K562 (cell line): Measurements from ENCODE around the gene METTL25B. TPM values are rescaled to one million over a fixed set of nuclear protein-coding genes. Genes with fewer than 3 reads are reported as not detected.
A peak's percentile ranks its signal among the peaks of the same experiment; 100 is the strongest.

Experiments used
- ARID1B ChIP-seq: fragments of 450-650 bp; IDR thresholded peaks from 2 replicates; pipeline ENCODE4 v1.6.1; 2016; ENCODE audit warnings: antibody characterized with exemption, mild to moderate bottlenecking, inconsistent platforms
- CHD7 ChIP-seq: fragments of 200-600 bp; sonication (generic); IDR thresholded peaks from one replicate; pipeline ENCODE4 v1.6.1; 2012; ENCODE audit warnings: mild to moderate bottlenecking, low read depth, low read length, inconsistent platforms
- DPF2 ChIP-seq: fragments of 450-650 bp; IDR thresholded peaks from 2 replicates; pipeline ENCODE4 v1.6.1; 2016
- NFE2 ChIP-seq: IDR thresholded peaks from 2 replicates; pipeline ENCODE4 v1.6.1; 2014; ENCODE audit warnings: antibody characterized with exemption, low read depth
- PTTG1 ChIP-seq: fragments of 450-650 bp; IDR thresholded peaks from 2 replicates; pipeline ENCODE4 v1.6.1; 2016; ENCODE audit warnings: low read depth, mild to moderate bottlenecking, missing genetic modification characterization, missing compliant biosample characterization
- RBM14 ChIP-seq: fragments of 200-400 bp; formaldehyde crosslinking; IDR thresholded peaks from 2 replicates; pipeline ENCODE4 v1.6.1; 2018; ENCODE audit warnings: low read depth, mild to moderate bottlenecking, low read length, moderate library complexity, borderline replicate concordance; ENCODE audit not compliant: insufficient read depth
- RFX1 ChIP-seq: fragments of 450-650 bp; IDR thresholded peaks from 2 replicates; pipeline ENCODE4 v1.6.1; 2016; ENCODE audit warnings: mild to moderate bottlenecking, moderate library complexity
- SUPT5H ChIP-seq: fragments of 450-650 bp; IDR thresholded peaks from 2 replicates; pipeline ENCODE4 v1.6.1; 2016
- TOE1 ChIP-seq, 2 experiments: fragments of 450-650 bp in 1 of 2; sonication (generic) in 1 of 2; formaldehyde crosslinking in 1 of 2; IDR thresholded peaks; 2 replicates each; pipeline versions ENCODE4 v1.7.1 to v1.8.0; 2016 to 2022; ENCODE audit warnings: borderline replicate concordance in 2 of 2, mild to moderate bottlenecking in 2 of 2, antibody characterized with exemption in 1 of 2, inconsistent platforms in 1 of 2, low read depth in 1 of 2, missing genetic modification reagents in 1 of 2, moderate library complexity in 1 of 2
- ZKSCAN1 ChIP-seq: fragments of 150-350 bp; IDR thresholded peaks from 2 replicates; pipeline ENCODE4 v1.6.1; 2016; ENCODE audit warnings: low read depth, low read length
- ZNF316 ChIP-seq: fragments of 450-650 bp; IDR thresholded peaks from 2 replicates; pipeline ENCODE4 v1.6.1; 2016
- ZNF436 ChIP-seq: fragments of 250-450, 450-650 bp; sonication (Bioruptor Pico); formaldehyde crosslinking; IDR thresholded peaks from 2 replicates; pipeline ENCODE4 v1.7.0; 2020; ENCODE audit warnings: mild to moderate bottlenecking
- polyA plus RNA-seq, 8 experiments: library from polyadenylated mRNA; depleted of rRNA in 4 of 8; stranded (reverse) in 5 of 8; unstranded in 3 of 8; fragments of >200 nt; fragmentation: Nextera tagmentation in 2 of 8; fragmentation: Illumina TruSeq in 1 of 8; extraction: Ambion mirVana in 2 of 8; extraction: Trizol in 1 of 8; gene quantifications; 2 replicates each; pipeline versions ENCODE4 v1.2.1 to v1.2.3, GENCODE V29; 2011 to 2014; ENCODE audit warnings: inconsistent platforms in 1 of 8, missing spikeins in 1 of 8
- total RNA-seq, 7 experiments: library from RNA; depleted of rRNA in 6 of 7; stranded (reverse); fragments of >200 nt in 6 of 7; fragmentation: Illumina TruSeq in 2 of 7; extraction: Trizol in 2 of 7; gene quantifications; 2 replicates each; pipeline versions ENCODE4 v1.2.1 to v1.2.3, GENCODE V29; 2011 to 2021; ENCODE audit warnings: low replicate concordance in 1 of 7
- TF ChIP-seq, protein P1 (sequence below): fragments of 450-650 bp; formaldehyde crosslinking; IDR thresholded peaks from 2 replicates; pipeline ENCODE4 v1.4.0; 2020; ENCODE audit warnings: mild to moderate bottlenecking, moderate library complexity
- TF ChIP-seq, protein P2 (sequence below): fragments of 450-650 bp; IDR thresholded peaks from 2 replicates; pipeline ENCODE4 v1.6.1; 2016; ENCODE audit warnings: low read depth, mild to moderate bottlenecking, moderate library complexity

The METTL25B gene
- total and polyA plus RNA-seq, 9 of the 15 experiments (the other 6 are each of a cell fraction or from before 2014, with no cell fraction given), result 7.7 to 48.3 (median 33.1) TPM

DNA sequence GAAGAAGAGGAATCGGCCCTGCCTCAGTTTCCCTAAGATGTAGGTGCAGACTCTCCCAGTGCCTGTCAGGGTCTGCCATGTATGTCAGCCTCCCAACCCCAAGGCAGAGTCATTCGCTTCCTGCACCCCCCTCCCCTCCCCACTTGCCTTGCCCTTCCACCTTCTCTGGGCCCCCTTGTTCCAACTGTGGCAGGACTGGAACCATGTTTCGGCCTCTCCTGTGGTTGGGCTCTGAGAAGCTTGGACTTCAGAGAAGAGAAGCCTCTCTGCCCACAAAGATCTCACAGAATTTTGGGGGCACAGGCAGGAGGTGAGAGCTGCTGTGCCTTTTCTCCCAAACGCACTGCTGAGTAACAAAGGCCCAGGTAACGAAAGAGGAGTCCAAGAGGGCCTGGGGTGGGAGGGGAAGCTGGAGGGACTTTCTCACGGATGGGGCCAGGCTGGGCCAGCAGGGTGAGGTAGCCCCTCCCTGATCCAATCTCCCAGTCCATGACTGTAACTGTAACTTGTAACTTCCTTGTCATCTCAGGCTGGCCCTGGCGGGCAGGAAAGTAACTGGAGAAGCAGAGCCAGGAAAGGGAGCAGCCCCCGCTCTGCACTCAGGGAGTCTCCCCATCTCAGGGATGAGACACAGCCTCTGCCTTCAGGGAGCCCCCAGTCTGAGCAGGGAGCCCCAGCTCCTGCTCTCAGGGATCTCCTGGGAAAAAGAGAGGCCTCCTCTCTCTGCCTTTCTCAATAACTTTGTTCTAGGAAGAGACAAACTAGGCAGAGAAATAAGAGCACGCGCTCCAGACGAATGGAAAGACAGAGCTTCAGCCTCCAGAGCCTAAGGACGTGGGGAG is 34.2 kb upstream of the METTL25B start (continued):
- TF ChIP-seq DPF2, result 0 out of 2 replicates have a peak, but pooled peaks have one; percentile 27
- no peak for TF ChIP-seq RFX1
- peak; percentile 83; the same call in 1 of the 2 replicates for TF ChIP-seq PTTG1 (tag)
- no peak for TF ChIP-seq RBM14
- 0 out of 2 replicates have a peak, but pooled peaks have one; percentile 29 for TF ChIP-seq SUPT5H
- TF ChIP-seq ZNF436 (CRISPR knock-in tag), result no peak
- TF ChIP-seq CHD7, result no peak
- TF ChIP-seq, protein P1, sequence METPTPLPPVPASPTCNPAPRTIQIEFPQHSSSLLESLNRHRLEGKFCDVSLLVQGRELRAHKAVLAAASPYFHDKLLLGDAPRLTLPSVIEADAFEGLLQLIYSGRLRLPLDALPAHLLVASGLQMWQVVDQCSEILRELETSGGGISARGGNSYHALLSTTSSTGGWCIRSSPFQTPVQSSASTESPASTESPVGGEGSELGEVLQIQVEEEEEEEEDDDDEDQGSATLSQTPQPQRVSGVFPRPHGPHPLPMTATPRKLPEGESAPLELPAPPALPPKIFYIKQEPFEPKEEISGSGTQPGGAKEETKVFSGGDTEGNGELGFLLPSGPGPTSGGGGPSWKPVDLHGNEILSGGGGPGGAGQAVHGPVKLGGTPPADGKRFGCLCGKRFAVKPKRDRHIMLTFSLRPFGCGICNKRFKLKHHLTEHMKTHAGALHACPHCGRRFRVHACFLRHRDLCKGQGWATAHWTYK, result peak; percentile 89
- peak; percentile 85 for TF ChIP-seq ZNF316
- TF ChIP-seq ARID1B, result peak; percentile 54; the same call in 1 of the 2 replicates
- no peak for TF ChIP-seq ZKSCAN1
- TF ChIP-seq NFE2, result 0 out of 2 replicates have a peak, but pooled peaks have one; percentile 24
- TF ChIP-seq TOE1 (IDR thresholded peaks at IDR 0.05; ENCODE audit: borderline replicate concordance), result no peak
- TF ChIP-seq TOE1 (CRISPR knock-in tag; IDR thresholded peaks at IDR 0.05; ENCODE audit: borderline replicate concordance, low read depth), result no peak; the same call in 1 of the 2 replicates
- TF ChIP-seq, protein P2, sequence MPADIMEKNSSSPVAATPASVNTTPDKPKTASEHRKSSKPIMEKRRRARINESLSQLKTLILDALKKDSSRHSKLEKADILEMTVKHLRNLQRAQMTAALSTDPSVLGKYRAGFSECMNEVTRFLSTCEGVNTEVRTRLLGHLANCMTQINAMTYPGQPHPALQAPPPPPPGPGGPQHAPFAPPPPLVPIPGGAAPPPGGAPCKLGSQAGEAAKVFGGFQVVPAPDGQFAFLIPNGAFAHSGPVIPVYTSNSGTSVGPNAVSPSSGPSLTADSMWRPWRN, result no peak
